Fibroblast of lung (primary cell): Measurements from ENCODE around the gene ZNF414. TPM values are rescaled to one million over a fixed set of nuclear protein-coding genes. Genes with fewer than 3 reads are reported as not detected.

Source experiments
- DNase-seq, 2 donors: peaks; one replicate each; pipeline versions ENCODE4 v3.0.0 to v3.0.0-alpha.2; 2010; ENCODE audit warnings: low read depth in 2 of 2
- H2AFZ ChIP-seq: 2 replicates; pipeline ENCODE4 v1.5.1; 2012; ENCODE audit warnings: low read length, control low read depth, inconsistent platforms
- H3K27ac ChIP-seq: 2 replicates; pipeline ENCODE4 v1.5.1; 2011; ENCODE audit warnings: low read length, control low read depth; ENCODE audit not compliant: insufficient read depth
- H3K27me3 ChIP-seq: 2 replicates; pipeline ENCODE4 v1.5.1; 2011; ENCODE audit warnings: mild to moderate bottlenecking, low read length; ENCODE audit not compliant: control insufficient read depth, insufficient read depth
- H3K36me3 ChIP-seq: 2 replicates; pipeline ENCODE4 v1.5.1; 2011; ENCODE audit warnings: low read length; ENCODE audit not compliant: control insufficient read depth, insufficient read depth
- H3K4me1 ChIP-seq: 2 replicates; pipeline ENCODE4 v1.5.1; 2011; ENCODE audit warnings: low read length; ENCODE audit not compliant: control insufficient read depth, insufficient read depth; ENCODE audit errors: extremely low read depth
- H3K4me2 ChIP-seq: 2 replicates; pipeline ENCODE4 v1.5.1; 2011; ENCODE audit warnings: low read length, control low read depth; ENCODE audit not compliant: insufficient read depth; ENCODE audit errors: extremely low read depth
- H3K4me3 ChIP-seq, 4 experiments: fragments of 200-600 bp in 1 of 4; sonication (generic) in 1 of 4; replicated peaks in 1 of 4; 2 replicates each; pipeline ENCODE4 v1.5.1; 2011 to 2016; ENCODE audit warnings: low read length in 4 of 4, low read depth in 3 of 4, mild to moderate bottlenecking in 3 of 4, control low read depth in 2 of 4, inconsistent platforms in 1 of 4, mixed read lengths in 1 of 4; ENCODE audit not compliant: insufficient read depth in 1 of 4; ENCODE audit errors: control extremely low read depth in 1 of 4
- H3K79me2 ChIP-seq: 2 replicates; pipeline ENCODE4 v1.5.1; 2012; ENCODE audit warnings: mild to moderate bottlenecking, low read length, inconsistent platforms; ENCODE audit not compliant: control insufficient read depth, insufficient read depth
- H3K9ac ChIP-seq: 2 replicates; pipeline ENCODE4 v1.5.1; 2011; ENCODE audit warnings: mild to moderate bottlenecking, low read length, control low read depth; ENCODE audit not compliant: insufficient read depth
- H3K9me3 ChIP-seq: 2 replicates; pipeline ENCODE4 v1.5.1; 2012; ENCODE audit warnings: low read depth, low read length; ENCODE audit not compliant: control insufficient read depth, insufficient read depth
- H4K20me1 ChIP-seq: 2 replicates; pipeline ENCODE4 v1.5.1; 2011; ENCODE audit warnings: low read length; ENCODE audit not compliant: control insufficient read depth, insufficient read depth; ENCODE audit errors: extremely low read depth
- CTCF ChIP-seq, 2 donors: IDR thresholded peaks in 1 of 2; conservative IDR thresholded peaks in 1 of 2; 1 replicate in 1 of 2; 2 replicates in 1 of 2; pipeline ENCODE4 v1.5.1; 2011 to 2012; ENCODE audit warnings: low read length in 2 of 2, control low read depth in 1 of 2, inconsistent platforms in 1 of 2, low read depth in 1 of 2, mild to moderate bottlenecking in 1 of 2
- EZH2 ChIP-seq: IDR thresholded peaks from 2 replicates; pipeline ENCODE4 v1.5.1; 2012; ENCODE audit warnings: low read length, control low read depth, mild to moderate bottlenecking; ENCODE audit errors: missing control alignments
- polyA plus RNA-seq, 2 donors: library from polyadenylated mRNA; depleted of rRNA in 1 of 2; stranded (reverse) in 1 of 2; unstranded in 1 of 2; fragments of >200 nt; gene quantifications; 2 replicates each; pipeline ENCODE4 v1.2.1, GENCODE V29; 2011 to 2012; ENCODE audit warnings: missing spikeins in 1 of 2
- total RNA-seq: library from RNA; depleted of rRNA; stranded (reverse); fragments of >200 nt; gene quantifications from 2 replicates; pipeline ENCODE4 v1.2.1, GENCODE V29; 2014

Gene ZNF414
- total and polyA plus RNA-seq, 2 donors (not counting 1 experiment from before 2014, with no cell fraction given), result 3.4 to 4.0 TPM

- peaks cover 1% of the 10 kb centered on the region for H3K36me3 ChIP-seq
- no peaks in the 10 kb centered on the region for H3K27me3 ChIP-seq
- no peak overlapping the region for H3K4me2 ChIP-seq
- H4K20me1 ChIP-seq, result no peaks in the 10 kb centered on the region
- no peak overlapping the region for H3K9ac ChIP-seq
- H3K9me3 ChIP-seq, result no peaks in the 10 kb centered on the region
- no peak overlapping the region for H3K27ac ChIP-seq
- no peaks in the 10 kb centered on the region for H3K4me1 ChIP-seq
- no peak for TF ChIP-seq EZH2
- TF ChIP-seq CTCF (conservative IDR thresholded peaks at IDR 0.05 in 1 of 2, IDR thresholded peaks at IDR 0.05 in 1 of 2; ENCODE audit: low read depth in 1 of 2, low read length in 2 of 2), result no peak
- H3K79me2 ChIP-seq, result no peaks in the 10 kb centered on the region
- no peak overlapping the region for H3K4me3 ChIP-seq
- H2AFZ ChIP-seq, result no peak overlapping the region
- no peak for DNase-seq
Measured at GRCh38 chr19:8504919-8505318, 9.0 kb downstream of the ZNF414 start.

GRCh38 chr19:8504171-8504570 is 9.8 kb downstream of the ZNF414 start:
- no peak overlapping the region for H2AFZ ChIP-seq
- no peaks in the 10 kb centered on the region for H4K20me1 ChIP-seq
- no peak overlapping the region for H3K4me2 ChIP-seq
- H3K27ac ChIP-seq, result no peak overlapping the region
- no peaks in the 10 kb centered on the region for H3K4me1 ChIP-seq
- no peak overlapping the region for H3K9ac ChIP-seq
- no peak for TF ChIP-seq CTCF (conservative IDR thresholded peaks at IDR 0.05 in 1 of 2, IDR thresholded peaks at IDR 0.05 in 1 of 2; ENCODE audit: low read depth in 1 of 2, low read length in 2 of 2)
- no peak for TF ChIP-seq EZH2
- no peaks in the 10 kb centered on the region for H3K27me3 ChIP-seq
- H3K79me2 ChIP-seq, result no peaks in the 10 kb centered on the region
- H3K9me3 ChIP-seq, result no peaks in the 10 kb centered on the region
- H3K4me3 ChIP-seq, result no peak overlapping the region
- DNase-seq, result no peak
- H3K36me3 ChIP-seq, result peaks cover 1% of the 10 kb centered on the region

GRCh38 chr19:8503510-8503909 is 10.5 kb downstream of the ZNF414 start:
- no peaks in the 10 kb centered on the region for H3K27me3 ChIP-seq
- no peaks in the 10 kb centered on the region for H3K79me2 ChIP-seq
- H2AFZ ChIP-seq, result no peak overlapping the region
- H3K4me1 ChIP-seq, result no peaks in the 10 kb centered on the region
- no peak overlapping the region for H3K4me3 ChIP-seq
- H3K36me3 ChIP-seq, result peaks cover 1% of the 10 kb centered on the region
- H3K4me2 ChIP-seq, result no peak overlapping the region
- TF ChIP-seq CTCF (conservative IDR thresholded peaks at IDR 0.05 in 1 of 2, IDR thresholded peaks at IDR 0.05 in 1 of 2; ENCODE audit: low read depth in 1 of 2, low read length in 2 of 2) (no peak), EZH2 (no peak)
- H3K9me3 ChIP-seq, result no peaks in the 10 kb centered on the region
- no peak overlapping the region for H3K27ac ChIP-seq
- DNase-seq, result no peak
- H4K20me1 ChIP-seq, result no peaks in the 10 kb centered on the region
- no peak overlapping the region for H3K9ac ChIP-seq
